ENCODE data around the gene GK2. TPM values are rescaled to one million over a fixed set of nuclear protein-coding genes. Genes with fewer than 3 reads are reported as not detected.

GK2 gene
- total and polyA plus RNA-seq, 2 of the 13 experiments (the other 11 are each of a cell fraction or from before 2014, with no cell fraction given): not detected

- POLR2A ChIA-PET: no interaction called here
- CTCF ChIA-PET (ENCODE audit: low intra/inter-chr PET ratio, low total read pairs): no interaction called here
- in situ Hi-C loops (cut with HindIII; ENCODE audit: extremely low pct_ligation_motif_present, low pct_unique_long_range_greater_than_20kb): no loop called here
- Histone ChIP-seq H3K9me3 (ENCODE audit: low read length) (no peaks in the 10 kb centered on the region), H3K27me3 (ENCODE audit: control insufficient read depth in 1 of 2, insufficient read depth in 2 of 2, low read length in 2 of 2) (no peaks in the 10 kb centered on the region), H3K79me2 (ENCODE audit: insufficient read depth, low read length) (no peaks in the 10 kb centered on the region), H3K27ac (ENCODE audit: extremely low read length, insufficient read depth, low read length) (no peak overlapping the region), H3K9ac (ENCODE audit: insufficient read depth, low read depth, low read length) (no peak overlapping the region), H3K4me1 (ENCODE audit: insufficient read depth, low read length) (no peaks in the 10 kb centered on the region), H2AFZ (ENCODE audit: low read length) (no peak overlapping the region), H3K4me3 (replicated peaks in 1 of 3; ENCODE audit: insufficient read depth in 1 of 3, low read depth in 2 of 3, low read length in 3 of 3) (no peak overlapping the region), H3K4me2 (ENCODE audit: low read depth, low read length) (no peak overlapping the region), H4K20me1 (ENCODE audit: insufficient read depth, low read length) (no peaks in the 10 kb centered on the region), H3K36me3 (replicated peaks in 1 of 2; ENCODE audit: control insufficient read depth in 1 of 2, insufficient read depth in 2 of 2, low read length in 2 of 2) (no peaks in the 10 kb centered on the region)
- BruUV-seq (replicated peaks): no TSS peak
- ATAC-seq: no peak
- TF ChIP-seq SMAD3 (CRISPR knock-in tag; IDR thresholded peaks at IDR 0.05) (no peak), DRAP1 (CRISPR knock-in tag; IDR thresholded peaks at IDR 0.05) (no peak), NKX3-1 (CRISPR knock-in tag; IDR thresholded peaks at IDR 0.05) (no peak)
- WGBS (ENCODE audit: low lambda C conversion rate): 2% methylated on average over 1 of the region's 1 CpG
- FAIRE-seq: no peak
- no peak for DNase-seq (ENCODE audit: low spot score)
- intact Hi-C loops (cut with micrococcal nuclease; ENCODE audit: unreplicated experiment): no loop called here
These were observed 17.6 kb upstream of the GK2 start for GRCh38 chr4:79425586-79425985.

GRCh38 chr4:79421483-79421882, 13.5 kb upstream of the GK2 start:
- Histone ChIP-seq H3K4me3 (replicated peaks in 1 of 3; ENCODE audit: insufficient read depth in 1 of 3, low read depth in 2 of 3, low read length in 3 of 3) (no peak overlapping the region), H3K4me1 (ENCODE audit: insufficient read depth, low read length) (no peaks in the 10 kb centered on the region), H3K9me3 (ENCODE audit: low read length) (no peaks in the 10 kb centered on the region), H3K36me3 (replicated peaks in 1 of 2; ENCODE audit: control insufficient read depth in 1 of 2, insufficient read depth in 2 of 2, low read length in 2 of 2) (no peaks in the 10 kb centered on the region), H3K4me2 (ENCODE audit: low read depth, low read length) (no peak overlapping the region), H2AFZ (ENCODE audit: low read length) (no peak overlapping the region), H3K27ac (ENCODE audit: extremely low read length, insufficient read depth, low read length) (no peak overlapping the region), H3K79me2 (ENCODE audit: insufficient read depth, low read length) (no peaks in the 10 kb centered on the region), H4K20me1 (ENCODE audit: insufficient read depth, low read length) (no peaks in the 10 kb centered on the region), H3K27me3 (ENCODE audit: control insufficient read depth in 1 of 2, insufficient read depth in 2 of 2, low read length in 2 of 2) (no peaks in the 10 kb centered on the region), H3K9ac (ENCODE audit: insufficient read depth, low read depth, low read length) (no peak overlapping the region)
- FAIRE-seq: no peak
- CTCF ChIA-PET (ENCODE audit: low intra/inter-chr PET ratio, low total read pairs): no interaction called here
- POLR2A ChIA-PET: no interaction called here
- DNase-seq (ENCODE audit: low spot score): no peak
- intact Hi-C loops (cut with micrococcal nuclease; ENCODE audit: unreplicated experiment): no loop called here
- WGBS (ENCODE audit: low lambda C conversion rate): 6% methylated on average over 2 of the region's 2 CpGs
- in situ Hi-C loops (cut with HindIII; ENCODE audit: extremely low pct_ligation_motif_present, low pct_unique_long_range_greater_than_20kb): no loop called here
- no peak for ATAC-seq
- no TSS peak for BruUV-seq (replicated peaks)
- TF ChIP-seq, protein P1, sequence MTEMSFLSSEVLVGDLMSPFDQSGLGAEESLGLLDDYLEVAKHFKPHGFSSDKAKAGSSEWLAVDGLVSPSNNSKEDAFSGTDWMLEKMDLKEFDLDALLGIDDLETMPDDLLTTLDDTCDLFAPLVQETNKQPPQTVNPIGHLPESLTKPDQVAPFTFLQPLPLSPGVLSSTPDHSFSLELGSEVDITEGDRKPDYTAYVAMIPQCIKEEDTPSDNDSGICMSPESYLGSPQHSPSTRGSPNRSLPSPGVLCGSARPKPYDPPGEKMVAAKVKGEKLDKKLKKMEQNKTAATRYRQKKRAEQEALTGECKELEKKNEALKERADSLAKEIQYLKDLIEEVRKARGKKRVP (CRISPR knock-in tag; IDR thresholded peaks at IDR 0.05): no peak
- no peak for TF ChIP-seq PHB2 (IDR thresholded peaks at IDR 0.05; ENCODE audit: partially characterized antibody)
- no peak for TF ChIP-seq SRSF1 (optimal IDR thresholded peaks at IDR 0.05; ENCODE audit: low read depth, low read length)
- TF ChIP-seq, protein P2, sequence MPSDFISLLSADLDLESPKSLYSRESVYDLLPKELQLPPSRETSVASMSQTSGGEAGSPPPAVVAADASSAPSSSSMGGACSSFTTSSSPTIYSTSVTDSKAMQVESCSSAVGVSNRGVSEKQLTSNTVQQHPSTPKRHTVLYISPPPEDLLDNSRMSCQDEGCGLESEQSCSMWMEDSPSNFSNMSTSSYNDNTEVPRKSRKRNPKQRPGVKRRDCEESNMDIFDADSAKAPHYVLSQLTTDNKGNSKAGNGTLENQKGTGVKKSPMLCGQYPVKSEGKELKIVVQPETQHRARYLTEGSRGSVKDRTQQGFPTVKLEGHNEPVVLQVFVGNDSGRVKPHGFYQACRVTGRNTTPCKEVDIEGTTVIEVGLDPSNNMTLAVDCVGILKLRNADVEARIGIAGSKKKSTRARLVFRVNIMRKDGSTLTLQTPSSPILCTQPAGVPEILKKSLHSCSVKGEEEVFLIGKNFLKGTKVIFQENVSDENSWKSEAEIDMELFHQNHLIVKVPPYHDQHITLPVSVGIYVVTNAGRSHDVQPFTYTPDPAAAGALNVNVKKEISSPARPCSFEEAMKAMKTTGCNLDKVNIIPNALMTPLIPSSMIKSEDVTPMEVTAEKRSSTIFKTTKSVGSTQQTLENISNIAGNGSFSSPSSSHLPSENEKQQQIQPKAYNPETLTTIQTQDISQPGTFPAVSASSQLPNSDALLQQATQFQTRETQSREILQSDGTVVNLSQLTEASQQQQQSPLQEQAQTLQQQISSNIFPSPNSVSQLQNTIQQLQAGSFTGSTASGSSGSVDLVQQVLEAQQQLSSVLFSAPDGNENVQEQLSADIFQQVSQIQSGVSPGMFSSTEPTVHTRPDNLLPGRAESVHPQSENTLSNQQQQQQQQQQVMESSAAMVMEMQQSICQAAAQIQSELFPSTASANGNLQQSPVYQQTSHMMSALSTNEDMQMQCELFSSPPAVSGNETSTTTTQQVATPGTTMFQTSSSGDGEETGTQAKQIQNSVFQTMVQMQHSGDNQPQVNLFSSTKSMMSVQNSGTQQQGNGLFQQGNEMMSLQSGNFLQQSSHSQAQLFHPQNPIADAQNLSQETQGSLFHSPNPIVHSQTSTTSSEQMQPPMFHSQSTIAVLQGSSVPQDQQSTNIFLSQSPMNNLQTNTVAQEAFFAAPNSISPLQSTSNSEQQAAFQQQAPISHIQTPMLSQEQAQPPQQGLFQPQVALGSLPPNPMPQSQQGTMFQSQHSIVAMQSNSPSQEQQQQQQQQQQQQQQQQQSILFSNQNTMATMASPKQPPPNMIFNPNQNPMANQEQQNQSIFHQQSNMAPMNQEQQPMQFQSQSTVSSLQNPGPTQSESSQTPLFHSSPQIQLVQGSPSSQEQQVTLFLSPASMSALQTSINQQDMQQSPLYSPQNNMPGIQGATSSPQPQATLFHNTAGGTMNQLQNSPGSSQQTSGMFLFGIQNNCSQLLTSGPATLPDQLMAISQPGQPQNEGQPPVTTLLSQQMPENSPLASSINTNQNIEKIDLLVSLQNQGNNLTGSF (CRISPR knock-in tag; IDR thresholded peaks at IDR 0.05): no peak
- no peak for TF ChIP-seq RAD21 (CRISPR knock-in tag; IDR thresholded peaks at IDR 0.05)
